GM19035 (cell line): ENCODE results near the gene SESN3.

ENCODE experiments used
- ATAC-seq: cut with Tn5 transposase; IDR thresholded peaks from one replicate; pipeline ENCODE4 v1.9.1; 2021; ENCODE audit not compliant: unreplicated experiment

SESN3 gene

GRCh38 chr11:95128602-95129001, 102.4 kb downstream of the SESN3 start:
- ATAC-seq = no peak

DNA sequence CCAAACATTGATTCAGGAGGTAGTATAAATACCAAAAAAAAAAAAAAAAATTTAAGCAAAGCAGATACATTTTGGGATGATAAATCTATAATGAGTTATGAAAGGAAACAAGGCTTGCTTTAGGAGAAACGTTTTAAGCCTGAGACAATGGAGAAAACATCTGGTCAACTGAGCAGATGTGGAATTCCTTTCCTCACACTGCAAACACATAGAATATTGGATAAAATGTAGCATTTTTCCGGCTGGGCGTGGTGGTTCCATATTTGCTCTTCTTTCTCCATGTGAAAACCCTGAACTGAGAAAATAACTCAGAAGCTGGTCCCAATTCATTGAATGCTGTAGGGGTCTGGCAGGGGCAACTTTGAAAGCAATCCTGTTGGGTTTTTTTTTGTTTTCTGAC, 107.4 kb downstream of the SESN3 start:
- no peak for ATAC-seq

- ATAC-seq = no peak
Measured at GRCh38 chr11:95121698-95122097, 109.3 kb downstream of the SESN3 start.

DNA sequence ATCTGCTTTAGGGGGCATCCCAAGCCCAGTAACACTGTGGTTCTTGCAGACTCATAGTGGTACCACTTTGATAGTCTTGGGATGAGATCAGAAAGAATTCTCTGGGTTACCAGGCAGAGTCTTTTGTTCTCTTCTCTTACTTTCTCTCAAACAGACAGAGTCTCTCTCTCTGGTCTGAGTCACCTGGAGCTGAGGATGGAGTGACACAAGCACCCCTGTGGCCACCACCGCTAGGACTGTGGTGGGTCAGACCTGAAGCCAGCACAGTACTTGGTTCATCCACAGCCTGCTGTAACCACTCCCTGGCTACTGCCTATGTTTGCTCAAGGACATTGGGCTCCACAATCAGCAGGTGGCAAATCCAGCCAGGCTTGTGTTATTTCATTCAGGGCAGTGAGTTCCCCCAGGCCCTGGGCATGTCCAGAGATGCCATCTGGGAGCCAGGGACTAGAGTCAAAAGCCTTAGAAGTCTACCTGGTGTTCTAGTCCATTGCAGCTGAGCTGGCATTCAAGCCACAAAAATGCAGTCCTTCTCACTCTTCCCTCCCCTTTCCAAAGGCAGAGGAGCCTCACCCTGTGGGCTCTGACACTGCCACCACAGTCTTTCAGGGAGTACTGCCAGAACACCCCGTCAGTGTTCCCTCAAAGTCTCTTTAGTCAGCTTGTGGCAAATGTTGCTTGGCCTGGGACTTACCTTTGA, 111.5 kb downstream of the SESN3 start:
- no peak for ATAC-seq

DNA sequence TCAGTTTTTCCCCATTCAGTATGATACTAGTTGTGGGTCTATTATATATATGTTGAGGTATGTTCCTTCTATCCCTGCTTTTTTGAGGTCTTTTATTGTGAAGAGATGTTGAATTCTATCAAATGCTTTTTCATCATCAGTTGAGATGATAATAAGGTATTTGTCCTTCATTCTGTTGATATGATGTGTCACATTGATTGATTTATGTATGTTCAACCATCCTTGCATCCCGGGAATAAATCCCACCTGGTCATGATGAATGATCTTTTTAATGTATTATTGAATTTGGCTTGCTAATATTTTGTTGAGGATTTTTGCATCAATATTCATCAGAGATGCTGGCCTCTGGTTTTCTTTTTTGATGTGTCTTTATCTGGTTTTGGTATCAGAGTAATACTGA, 115.4 kb downstream of the SESN3 start:
- ATAC-seq = no peak
